Measurements from ENCODE around the gene IDH3B. TPM values are rescaled to one million over a fixed set of nuclear protein-coding genes. Genes with fewer than 3 reads are reported as not detected.

IDH3B gene
- total and polyA plus RNA-seq, 2 of the 8 experiments (the other 6 are each of a cell fraction or from before 2014, with no cell fraction given), result 110 to 167 TPM

DNA sequence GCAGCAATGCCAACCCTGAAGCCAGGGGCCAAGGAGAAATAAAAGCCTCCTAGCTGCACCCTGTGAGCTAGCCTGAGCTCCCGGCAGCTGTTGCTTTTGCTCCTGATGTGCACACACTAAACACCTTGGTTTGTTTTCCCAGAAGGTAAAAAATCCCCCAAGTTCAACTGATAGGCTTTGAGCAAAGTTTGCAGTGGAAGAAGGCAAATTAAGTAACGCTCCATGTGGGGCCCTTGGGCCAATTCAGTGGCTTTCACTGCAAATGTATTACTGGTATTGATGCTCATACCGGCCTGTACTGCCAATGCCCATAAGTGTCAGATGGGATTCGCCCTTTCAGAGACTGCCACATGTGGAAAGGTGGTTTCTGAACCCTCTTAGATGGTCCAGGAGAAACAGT lies 9.4 kb upstream of the IDH3B start (continued):
- TF ChIP-seq POLR2AphosphoS5 (IDR thresholded peaks at IDR 0.05; ENCODE audit: low read depth, low read length) (no peak), SIX5 (IDR thresholded peaks at IDR 0.05; ENCODE audit: low read depth, low read length) (no peak), NRF1 (IDR thresholded peaks at IDR 0.05; ENCODE audit: low read depth, low read length) (no peak)
- TF ChIP-seq, protein P1, sequence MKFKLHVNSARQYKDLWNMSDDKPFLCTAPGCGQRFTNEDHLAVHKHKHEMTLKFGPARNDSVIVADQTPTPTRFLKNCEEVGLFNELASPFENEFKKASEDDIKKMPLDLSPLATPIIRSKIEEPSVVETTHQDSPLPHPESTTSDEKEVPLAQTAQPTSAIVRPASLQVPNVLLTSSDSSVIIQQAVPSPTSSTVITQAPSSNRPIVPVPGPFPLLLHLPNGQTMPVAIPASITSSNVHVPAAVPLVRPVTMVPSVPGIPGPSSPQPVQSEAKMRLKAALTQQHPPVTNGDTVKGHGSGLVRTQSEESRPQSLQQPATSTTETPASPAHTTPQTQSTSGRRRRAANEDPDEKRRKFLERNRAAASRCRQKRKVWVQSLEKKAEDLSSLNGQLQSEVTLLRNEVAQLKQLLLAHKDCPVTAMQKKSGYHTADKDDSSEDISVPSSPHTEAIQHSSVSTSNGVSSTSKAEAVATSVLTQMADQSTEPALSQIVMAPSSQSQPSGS (IDR thresholded peaks at IDR 0.05; ENCODE audit: low read length), result no peak
- TF ChIP-seq, protein P2, sequence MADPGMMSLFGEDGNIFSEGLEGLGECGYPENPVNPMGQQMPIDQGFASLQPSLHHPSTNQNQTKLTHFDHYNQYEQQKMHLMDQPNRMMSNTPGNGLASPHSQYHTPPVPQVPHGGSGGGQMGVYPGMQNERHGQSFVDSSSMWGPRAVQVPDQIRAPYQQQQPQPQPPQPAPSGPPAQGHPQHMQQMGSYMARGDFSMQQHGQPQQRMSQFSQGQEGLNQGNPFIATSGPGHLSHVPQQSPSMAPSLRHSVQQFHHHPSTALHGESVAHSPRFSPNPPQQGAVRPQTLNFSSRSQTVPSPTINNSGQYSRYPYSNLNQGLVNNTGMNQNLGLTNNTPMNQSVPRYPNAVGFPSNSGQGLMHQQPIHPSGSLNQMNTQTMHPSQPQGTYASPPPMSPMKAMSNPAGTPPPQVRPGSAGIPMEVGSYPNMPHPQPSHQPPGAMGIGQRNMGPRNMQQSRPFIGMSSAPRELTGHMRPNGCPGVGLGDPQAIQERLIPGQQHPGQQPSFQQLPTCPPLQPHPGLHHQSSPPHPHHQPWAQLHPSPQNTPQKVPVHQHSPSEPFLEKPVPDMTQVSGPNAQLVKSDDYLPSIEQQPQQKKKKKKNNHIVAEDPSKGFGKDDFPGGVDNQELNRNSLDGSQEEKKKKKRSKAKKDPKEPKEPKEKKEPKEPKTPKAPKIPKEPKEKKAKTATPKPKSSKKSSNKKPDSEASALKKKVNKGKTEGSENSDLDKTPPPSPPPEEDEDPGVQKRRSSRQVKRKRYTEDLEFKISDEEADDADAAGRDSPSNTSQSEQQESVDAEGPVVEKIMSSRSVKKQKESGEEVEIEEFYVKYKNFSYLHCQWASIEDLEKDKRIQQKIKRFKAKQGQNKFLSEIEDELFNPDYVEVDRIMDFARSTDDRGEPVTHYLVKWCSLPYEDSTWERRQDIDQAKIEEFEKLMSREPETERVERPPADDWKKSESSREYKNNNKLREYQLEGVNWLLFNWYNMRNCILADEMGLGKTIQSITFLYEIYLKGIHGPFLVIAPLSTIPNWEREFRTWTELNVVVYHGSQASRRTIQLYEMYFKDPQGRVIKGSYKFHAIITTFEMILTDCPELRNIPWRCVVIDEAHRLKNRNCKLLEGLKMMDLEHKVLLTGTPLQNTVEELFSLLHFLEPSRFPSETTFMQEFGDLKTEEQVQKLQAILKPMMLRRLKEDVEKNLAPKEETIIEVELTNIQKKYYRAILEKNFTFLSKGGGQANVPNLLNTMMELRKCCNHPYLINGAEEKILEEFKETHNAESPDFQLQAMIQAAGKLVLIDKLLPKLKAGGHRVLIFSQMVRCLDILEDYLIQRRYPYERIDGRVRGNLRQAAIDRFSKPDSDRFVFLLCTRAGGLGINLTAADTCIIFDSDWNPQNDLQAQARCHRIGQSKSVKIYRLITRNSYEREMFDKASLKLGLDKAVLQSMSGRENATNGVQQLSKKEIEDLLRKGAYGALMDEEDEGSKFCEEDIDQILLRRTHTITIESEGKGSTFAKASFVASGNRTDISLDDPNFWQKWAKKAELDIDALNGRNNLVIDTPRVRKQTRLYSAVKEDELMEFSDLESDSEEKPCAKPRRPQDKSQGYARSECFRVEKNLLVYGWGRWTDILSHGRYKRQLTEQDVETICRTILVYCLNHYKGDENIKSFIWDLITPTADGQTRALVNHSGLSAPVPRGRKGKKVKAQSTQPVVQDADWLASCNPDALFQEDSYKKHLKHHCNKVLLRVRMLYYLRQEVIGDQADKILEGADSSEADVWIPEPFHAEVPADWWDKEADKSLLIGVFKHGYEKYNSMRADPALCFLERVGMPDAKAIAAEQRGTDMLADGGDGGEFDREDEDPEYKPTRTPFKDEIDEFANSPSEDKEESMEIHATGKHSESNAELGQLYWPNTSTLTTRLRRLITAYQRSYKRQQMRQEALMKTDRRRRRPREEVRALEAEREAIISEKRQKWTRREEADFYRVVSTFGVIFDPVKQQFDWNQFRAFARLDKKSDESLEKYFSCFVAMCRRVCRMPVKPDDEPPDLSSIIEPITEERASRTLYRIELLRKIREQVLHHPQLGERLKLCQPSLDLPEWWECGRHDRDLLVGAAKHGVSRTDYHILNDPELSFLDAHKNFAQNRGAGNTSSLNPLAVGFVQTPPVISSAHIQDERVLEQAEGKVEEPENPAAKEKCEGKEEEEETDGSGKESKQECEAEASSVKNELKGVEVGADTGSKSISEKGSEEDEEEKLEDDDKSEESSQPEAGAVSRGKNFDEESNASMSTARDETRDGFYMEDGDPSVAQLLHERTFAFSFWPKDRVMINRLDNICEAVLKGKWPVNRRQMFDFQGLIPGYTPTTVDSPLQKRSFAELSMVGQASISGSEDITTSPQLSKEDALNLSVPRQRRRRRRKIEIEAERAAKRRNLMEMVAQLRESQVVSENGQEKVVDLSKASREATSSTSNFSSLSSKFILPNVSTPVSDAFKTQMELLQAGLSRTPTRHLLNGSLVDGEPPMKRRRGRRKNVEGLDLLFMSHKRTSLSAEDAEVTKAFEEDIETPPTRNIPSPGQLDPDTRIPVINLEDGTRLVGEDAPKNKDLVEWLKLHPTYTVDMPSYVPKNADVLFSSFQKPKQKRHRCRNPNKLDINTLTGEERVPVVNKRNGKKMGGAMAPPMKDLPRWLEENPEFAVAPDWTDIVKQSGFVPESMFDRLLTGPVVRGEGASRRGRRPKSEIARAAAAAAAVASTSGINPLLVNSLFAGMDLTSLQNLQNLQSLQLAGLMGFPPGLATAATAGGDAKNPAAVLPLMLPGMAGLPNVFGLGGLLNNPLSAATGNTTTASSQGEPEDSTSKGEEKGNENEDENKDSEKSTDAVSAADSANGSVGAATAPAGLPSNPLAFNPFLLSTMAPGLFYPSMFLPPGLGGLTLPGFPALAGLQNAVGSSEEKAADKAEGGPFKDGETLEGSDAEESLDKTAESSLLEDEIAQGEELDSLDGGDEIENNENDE (IDR thresholded peaks at IDR 0.05; ENCODE audit: insufficient replicate concordance, low read length), result no peak

Measured in H1 (cell line).